HG03066 (cell line): ENCODE results near the gene RNF39.

Experiments
- ATAC-seq: cut with Tn5 transposase; IDR thresholded peaks from one replicate; pipeline ENCODE4 v1.9.1; 2021; ENCODE audit warnings: low read depth; ENCODE audit not compliant: unreplicated experiment

RNF39 gene

GRCh38 chr6:30097902-30098768, 22.6 kb upstream of the RNF39 start:
- no peak for ATAC-seq

- ATAC-seq = no peak
Measured at GRCh38 chr6:30096829-30097228, 21.3 kb upstream of the RNF39 start.

GRCh38 chr6:30093951-30094661, 18.5 kb upstream of the RNF39 start:
- ATAC-seq = no peak

GRCh38 chr6:30092852-30093543, 17.4 kb upstream of the RNF39 start:
- no peak for ATAC-seq

DNA sequence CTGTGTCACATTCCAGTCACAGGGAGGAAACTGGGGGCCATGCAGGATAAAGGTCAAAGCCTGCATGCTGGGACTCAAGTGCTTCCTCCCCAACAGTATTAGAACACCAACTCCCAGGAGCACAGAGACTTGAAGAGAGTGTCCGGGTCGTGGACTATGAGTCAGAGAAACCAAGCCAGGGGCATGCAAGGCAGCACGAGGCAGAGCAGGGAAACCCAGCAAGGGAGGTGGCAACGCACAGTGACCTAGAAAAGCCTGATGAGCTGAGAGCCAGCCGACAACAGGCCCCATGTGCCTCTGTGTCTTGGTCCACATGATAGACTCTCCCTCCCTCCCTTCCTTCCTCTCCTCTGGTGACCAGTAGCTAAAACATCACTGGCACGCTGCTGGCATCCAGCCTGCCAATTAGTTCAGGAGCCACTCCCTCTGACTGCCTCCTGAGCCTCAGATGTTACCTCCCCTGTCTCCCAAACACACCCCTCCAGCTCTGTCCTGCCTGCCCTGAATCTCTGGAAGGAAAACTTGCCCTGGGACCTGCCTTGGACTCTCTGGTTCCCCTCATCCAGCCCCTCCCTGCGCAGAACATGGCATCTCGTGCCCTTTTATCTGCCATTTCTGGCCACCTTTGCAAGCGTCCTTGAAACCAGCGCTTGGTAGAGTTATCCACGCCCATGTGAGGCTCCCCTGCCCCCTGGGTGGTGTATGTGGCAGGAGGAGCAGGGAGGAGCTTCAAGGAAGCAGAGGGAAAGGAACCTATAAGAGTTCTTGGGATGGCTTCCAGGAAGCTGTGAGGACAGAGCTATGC, 16.2 kb upstream of the RNF39 start:
- ATAC-seq = no peak

- no peak for ATAC-seq
Measured at GRCh38 chr6:30087876-30088275, 12.3 kb upstream of the RNF39 start.

DNA sequence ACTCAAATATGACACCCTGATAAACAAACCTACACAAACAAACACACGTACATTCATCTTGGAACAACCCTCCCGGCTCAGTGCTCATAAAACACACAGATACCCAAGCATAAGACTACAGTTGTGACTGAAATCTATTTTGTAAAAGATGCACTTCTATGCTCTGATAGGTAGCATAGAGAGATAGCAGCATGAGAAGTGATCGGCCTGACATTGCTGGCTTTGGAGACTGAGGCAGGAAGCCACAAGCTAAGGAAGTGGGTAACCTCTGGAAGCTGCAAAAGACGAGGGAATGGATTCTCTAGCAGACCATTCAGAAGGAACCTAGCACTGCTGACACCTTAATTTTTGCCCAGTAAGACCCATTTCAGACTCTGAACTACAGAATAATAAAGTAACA, 1.6 kb upstream of the RNF39 start:
- no peak for ATAC-seq

DNA sequence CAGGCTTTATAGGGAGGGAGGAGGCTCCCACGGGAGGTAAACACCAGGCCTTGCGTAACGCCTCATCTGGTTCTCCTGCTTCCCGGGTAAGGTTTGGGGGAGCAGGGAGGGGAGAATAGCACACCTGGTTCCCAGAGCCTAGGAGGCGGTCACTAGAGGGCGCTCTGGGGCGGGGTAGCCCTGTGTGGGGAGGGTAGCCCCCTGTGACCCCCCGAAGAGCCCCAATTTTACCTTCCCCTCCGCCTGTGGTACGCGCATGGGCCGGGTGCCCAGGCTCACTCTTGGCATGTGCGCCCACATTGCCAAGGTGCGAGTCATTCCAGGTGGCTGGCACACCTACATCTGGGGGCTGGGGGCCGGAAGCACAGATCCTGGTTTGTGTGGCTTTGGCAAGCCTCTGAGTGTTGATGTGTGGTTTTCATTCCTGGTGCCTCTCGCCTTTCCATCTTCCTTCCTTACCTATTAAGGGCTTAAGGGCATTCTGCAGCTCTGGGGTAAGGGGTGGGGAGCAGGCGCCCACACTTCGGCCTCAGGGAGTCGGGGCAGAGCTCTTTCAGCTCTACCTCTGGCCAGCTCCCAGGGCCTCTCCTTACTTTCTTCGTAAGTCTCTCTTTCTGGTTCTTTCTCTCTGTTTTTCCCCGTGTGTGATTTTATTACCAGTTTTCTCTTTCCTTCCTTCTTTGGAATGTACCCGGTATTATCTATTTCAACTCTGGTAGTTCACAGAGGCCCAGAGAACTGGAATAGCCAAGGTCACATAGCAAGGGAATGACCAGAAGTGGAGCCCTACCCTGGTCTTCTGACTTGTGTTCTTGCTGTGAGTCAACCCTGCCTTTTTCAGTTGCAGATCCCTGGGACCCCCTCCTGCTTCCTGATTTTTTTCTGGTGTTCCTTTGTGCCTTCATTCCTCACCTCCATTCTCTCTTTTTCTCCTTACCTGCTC, 492 bp upstream of the RNF39 start:
- ATAC-seq = no peak

- no peak for ATAC-seq
Measured at GRCh38 chr6:30074331-30075093, 1.1 kb downstream of the RNF39 start.

DNA sequence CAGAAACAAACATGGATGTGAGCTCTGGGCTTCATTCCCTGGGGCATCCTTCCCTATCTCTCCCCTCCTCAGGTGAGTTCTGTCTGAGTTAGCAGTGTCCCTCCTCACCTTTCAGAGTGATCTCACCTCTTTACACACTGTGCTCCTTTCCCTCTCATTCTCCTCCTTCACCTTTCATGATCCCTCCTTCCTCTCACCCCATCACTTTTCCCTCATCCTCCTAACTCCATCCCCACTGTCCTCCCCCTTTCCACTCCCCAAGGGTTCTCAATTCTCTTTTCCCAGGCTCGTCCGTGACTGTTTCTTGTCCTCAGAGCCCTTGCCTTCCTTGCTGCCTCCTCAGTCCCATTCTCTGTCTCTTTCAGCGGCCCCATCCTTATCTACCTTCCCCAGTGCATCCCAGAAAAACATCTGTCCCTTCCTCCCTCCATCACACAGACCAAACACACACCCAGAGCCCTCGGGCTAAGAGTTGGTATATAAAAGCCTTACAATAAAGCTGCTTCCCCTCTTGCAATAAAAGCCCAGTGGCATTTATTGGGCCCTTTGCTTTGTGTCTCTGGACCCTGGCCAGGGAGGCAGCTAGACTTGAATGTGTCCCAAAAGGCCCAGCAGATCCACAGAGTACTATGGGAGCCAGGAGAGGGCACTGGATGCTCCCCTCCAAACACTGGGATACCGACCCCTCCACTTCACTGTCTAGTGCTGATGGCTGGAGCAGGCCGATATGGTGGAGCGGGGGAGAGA, 1.9 kb downstream of the RNF39 start:
- ATAC-seq = no peak

DNA sequence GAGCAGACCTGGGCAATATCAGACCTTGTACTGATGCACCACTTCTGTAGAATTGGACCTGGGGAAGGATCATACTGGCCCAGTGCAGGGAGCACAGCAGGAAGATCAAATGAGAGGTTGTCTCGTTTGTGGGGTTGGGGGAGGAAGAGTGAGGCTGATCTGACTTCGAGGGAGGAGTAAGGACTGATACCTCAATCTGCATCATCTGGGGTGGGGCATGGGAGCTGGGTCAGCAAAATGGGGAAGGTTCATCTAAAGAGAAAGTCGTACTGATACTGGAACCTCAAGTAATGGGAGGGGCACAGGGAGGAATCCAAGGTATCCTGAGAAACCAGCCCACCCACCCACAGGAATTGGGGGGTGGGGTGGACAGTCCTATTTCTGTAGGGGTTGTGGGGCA, 3.7 kb downstream of the RNF39 start:
- ATAC-seq = no peak

- no peak for ATAC-seq
Measured at GRCh38 chr6:30071081-30071818, 4.3 kb downstream of the RNF39 start.

- no peak for ATAC-seq
Measured at GRCh38 chr6:30067460-30068139, 8.0 kb downstream of the RNF39 start.

DNA sequence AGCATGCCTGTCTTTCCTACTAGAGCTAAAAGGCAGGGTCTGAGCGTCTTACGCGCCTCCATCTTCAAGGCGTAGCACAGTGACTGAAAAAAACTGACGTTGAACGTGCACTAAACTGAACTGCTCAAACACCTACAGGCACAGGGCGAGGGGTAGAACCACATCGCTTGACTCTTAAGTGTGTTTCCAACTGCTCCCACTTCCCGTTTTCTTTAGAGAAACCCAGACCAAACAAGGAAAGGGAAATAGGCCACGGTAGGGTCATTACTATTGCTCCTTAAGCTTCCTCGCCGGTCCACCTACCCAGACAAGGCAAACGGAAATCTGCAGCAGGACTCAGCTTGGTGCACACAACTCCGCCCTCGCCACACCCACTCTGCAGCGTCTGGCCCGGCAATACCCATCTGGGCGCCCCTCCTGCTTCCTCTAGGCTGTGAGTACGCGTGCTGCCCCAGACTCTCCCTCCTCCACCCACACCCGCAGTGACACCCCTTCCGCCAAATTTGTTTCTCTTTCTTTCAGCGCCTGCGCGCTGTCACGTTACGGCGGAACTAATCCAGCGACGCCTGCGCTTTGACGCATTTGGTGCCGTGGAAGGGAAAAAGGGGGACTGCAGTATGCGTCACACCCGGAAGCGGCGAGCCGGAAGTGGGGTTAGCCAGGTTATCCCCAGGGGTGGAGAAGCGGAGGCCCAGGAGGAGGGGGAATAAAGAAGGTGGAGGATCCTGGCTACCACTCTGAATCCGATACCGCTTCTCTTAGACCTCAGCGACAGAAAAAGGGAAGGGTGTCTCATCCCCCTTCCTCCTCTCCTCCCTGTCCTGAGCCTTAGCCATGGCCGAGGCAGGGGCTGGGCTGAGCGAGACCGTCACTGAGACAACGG, 8.8 kb downstream of the RNF39 start, which contains the start of gene PPP1R11:
Gene PPP1R11, plus strand, starts transcription at position 622 of the 883 bp plus-strand sequence. Its CDS starts 213 bp downstream, at position 835.
- ATAC-seq = peak; percentile 98

DNA sequence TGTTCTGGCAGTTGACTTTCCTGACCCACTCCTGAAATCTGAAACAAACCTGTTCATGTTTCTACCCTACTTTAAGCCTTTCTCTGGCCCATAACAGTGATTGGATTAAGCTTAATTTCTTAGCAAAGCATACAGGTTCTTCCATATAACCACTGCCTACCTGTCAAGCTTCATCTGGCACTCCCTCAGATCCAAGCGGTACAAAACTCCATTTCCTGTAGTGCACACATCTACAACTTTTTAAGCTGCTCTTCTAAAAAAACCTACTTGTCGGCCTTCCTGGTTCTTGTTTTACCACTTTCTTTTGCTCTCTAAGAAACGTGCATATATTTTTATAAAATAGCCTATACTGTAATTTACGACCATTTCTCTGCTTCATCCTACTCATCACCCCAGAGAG, 9.5 kb downstream of the RNF39 start:
- no peak for ATAC-seq

GRCh38 chr6:30063315-30063714, 12.3 kb downstream of the RNF39 start:
- ATAC-seq = no peak
